Neuronal stem cell (in vitro differentiated cells): ENCODE data around the gene TP63.

ENCODE experiments used
- DNase-seq: peaks from one replicate; pipeline ENCODE4 v3.0.0-alpha.2; 2013; ENCODE audit warnings: low spot score
- H2AFZ ChIP-seq: one replicate; pipeline ENCODE4 v1.6.1; 2013; ENCODE audit warnings: mild to moderate bottlenecking, low read length, inconsistent platforms
- H2AK5ac ChIP-seq: 2 replicates; pipeline ENCODE4 v1.6.1; 2013; ENCODE audit warnings: low read depth, mild to moderate bottlenecking, inconsistent platforms, low read length, moderate library complexity, mixed read lengths
- H2BK120ac ChIP-seq: 2 replicates; pipeline ENCODE4 v1.6.1; 2013; ENCODE audit warnings: low read depth, mild to moderate bottlenecking, inconsistent platforms, low read length, moderate library complexity, mixed read lengths
- H2BK12ac ChIP-seq: one replicate; pipeline ENCODE4 v1.6.1; 2013; ENCODE audit warnings: low read length, inconsistent platforms
- H2BK15ac ChIP-seq: 2 replicates; pipeline ENCODE4 v1.6.1; 2013; ENCODE audit warnings: mild to moderate bottlenecking, low read length, inconsistent platforms, mixed read lengths
- H2BK5ac ChIP-seq: one replicate; pipeline ENCODE4 v1.6.1; 2013; ENCODE audit warnings: inconsistent platforms, mild to moderate bottlenecking, low read length, moderate library complexity
- H3K14ac ChIP-seq: one replicate; pipeline ENCODE4 v1.6.1; 2013; ENCODE audit warnings: low read length, inconsistent platforms
- H3K18ac ChIP-seq: 2 replicates; pipeline ENCODE4 v1.6.1; 2013; ENCODE audit warnings: low read length, inconsistent platforms
- H3K23ac ChIP-seq: 2 replicates; pipeline ENCODE4 v1.6.1; 2013; ENCODE audit warnings: low read depth, mild to moderate bottlenecking, mixed read lengths, low read length, inconsistent platforms; ENCODE audit not compliant: poor library complexity
- H3K27ac ChIP-seq: replicated peaks from 3 replicates; pipeline ENCODE4 v1.5.1; 2013; ENCODE audit warnings: low read length, inconsistent platforms
- H3K27me3 ChIP-seq, 3 experiments: 2 replicates each; pipeline ENCODE4 v1.6.1; 2013; ENCODE audit warnings: low read length in 3 of 3, mild to moderate bottlenecking in 2 of 3, inconsistent platforms in 1 of 3, low read depth in 1 of 3, mixed read lengths in 1 of 3, moderate library complexity in 1 of 3; ENCODE audit not compliant: control insufficient read depth in 3 of 3, insufficient read depth in 3 of 3
- H3K36me3 ChIP-seq, 2 donors: replicated peaks in 1 of 2; 2 replicates each; pipeline ENCODE4 v1.6.1; 2013; ENCODE audit warnings: low read length in 2 of 2; ENCODE audit not compliant: control insufficient read depth in 2 of 2, insufficient read depth in 2 of 2
- H3K4ac ChIP-seq: 2 replicates; pipeline ENCODE4 v1.6.1; 2013; ENCODE audit warnings: inconsistent platforms, mild to moderate bottlenecking, low read length, moderate library complexity
- H3K4me1 ChIP-seq, 2 donors: 1 replicate in 1 of 2; 2 replicates in 1 of 2; pipeline ENCODE4 v1.6.1; 2013; ENCODE audit warnings: low read length in 2 of 2, low read depth in 1 of 2; ENCODE audit not compliant: control insufficient read depth in 2 of 2, insufficient read depth in 1 of 2
- H3K4me2 ChIP-seq: one replicate; pipeline ENCODE4 v1.6.1; 2013; ENCODE audit warnings: mild to moderate bottlenecking, low read length, inconsistent platforms; ENCODE audit not compliant: insufficient read depth, poor library complexity, severe bottlenecking
- H3K4me3 ChIP-seq, 2 donors: 2 replicates each; pipeline ENCODE4 v1.5.1; 2013; ENCODE audit warnings: low read length in 2 of 2, mild to moderate bottlenecking in 2 of 2, inconsistent platforms in 1 of 2, moderate library complexity in 1 of 2
- H3K79me1 ChIP-seq: one replicate; pipeline ENCODE4 v1.6.1; 2013; ENCODE audit warnings: low read depth, mild to moderate bottlenecking, inconsistent platforms, low read length, moderate library complexity
- H3K9ac ChIP-seq: one replicate; pipeline ENCODE4 v1.6.1; 2013; ENCODE audit warnings: mild to moderate bottlenecking, low read depth, low read length, inconsistent platforms; ENCODE audit not compliant: poor library complexity
- H3K9me3 ChIP-seq, 2 donors: replicated peaks in 1 of 2; 2 replicates each; pipeline versions ENCODE3 to v1.6.1; 2013; ENCODE audit warnings: low read length in 2 of 2, mild to moderate bottlenecking in 2 of 2, inconsistent platforms in 1 of 2, low read depth in 1 of 2, mixed read lengths in 1 of 2, moderate library complexity in 1 of 2; ENCODE audit not compliant: control insufficient read depth in 2 of 2, insufficient read depth in 1 of 2
- H4K8ac ChIP-seq: one replicate; pipeline ENCODE4 v1.6.1; 2013; ENCODE audit warnings: low read depth, mild to moderate bottlenecking, inconsistent platforms, low read length, moderate library complexity
- H4K91ac ChIP-seq: one replicate; pipeline ENCODE4 v1.6.1; 2013; ENCODE audit warnings: low read length, low read depth, mild to moderate bottlenecking, inconsistent platforms; ENCODE audit not compliant: poor library complexity
- WGBS, 2 donors: extraction: QIAGEN DNeasy Blood & Tissue Kit; methylation state at CpG; one replicate each; pipeline ENCODE4 v1.1.7; 2013; ENCODE audit warnings: missing lambda C conversion rate in 2 of 2, mixed read lengths in 1 of 2; ENCODE audit not compliant: insufficient read length in 2 of 2, insufficient replicate concordance in 1 of 2; ENCODE audit errors: extremely low coverage in 2 of 2; 5-methylcytosine and 5-hydroxymethylcytosine counted together

TP63 gene

GRCh38 chr3:189786479-189787064, 155.4 kb downstream of the TP63 start:
- Histone ChIP-seq H3K9me3 (no peaks in the 10 kb centered on the region), H3K4me3 (no peak overlapping the region)

DNA sequence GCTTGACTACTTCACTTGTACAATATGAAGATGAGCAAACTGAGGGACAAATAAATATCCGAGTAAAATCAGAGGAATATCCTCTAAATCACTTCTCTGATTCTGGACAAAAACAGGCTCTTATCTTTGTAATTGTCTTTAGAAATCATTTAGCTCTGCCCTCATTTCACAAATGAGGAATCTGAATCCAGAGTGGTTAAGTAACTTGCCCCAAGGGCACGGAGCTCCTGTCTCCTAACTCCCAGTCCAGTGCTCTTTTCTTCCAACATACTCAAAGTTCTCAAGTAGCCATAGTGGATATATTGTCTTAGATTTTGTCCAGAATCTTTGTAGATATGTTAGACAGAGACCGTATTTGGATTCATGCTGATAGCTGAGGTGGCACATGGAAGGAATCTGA, 156.0 kb downstream of the TP63 start:
- H3K36me3 ChIP-seq = no peaks in the 10 kb centered on the region
- no peak overlapping the region for H3K4ac ChIP-seq
- H3K79me1 ChIP-seq = no peaks in the 10 kb centered on the region
- DNase-seq = no peak
- no peak overlapping the region for H2AK5ac ChIP-seq
- no peak overlapping the region for H3K4me3 ChIP-seq
- WGBS, 2 donors = no CpG with 5 or more reads among the region's 3 CpGs
- peaks cover 0 to 2% of the 10 kb centered on the region in 2 donors for H3K4me1 ChIP-seq
- H2BK12ac ChIP-seq = no peak overlapping the region
- no peak overlapping the region for H3K9ac ChIP-seq
- no peak overlapping the region for H3K27ac ChIP-seq
- no peak overlapping the region for H4K91ac ChIP-seq
- no peak overlapping the region for H3K23ac ChIP-seq
- no peak overlapping the region for H4K8ac ChIP-seq
- no peaks in the 10 kb centered on the region for H3K9me3 ChIP-seq
- no peak overlapping the region for H2AFZ ChIP-seq
- no peak overlapping the region for H3K18ac ChIP-seq
- H2BK15ac ChIP-seq = no peak overlapping the region
- H3K4me2 ChIP-seq = no peak overlapping the region
- no peak overlapping the region for H2BK5ac ChIP-seq
- no peak overlapping the region for H2BK120ac ChIP-seq
- no peak overlapping the region for H3K14ac ChIP-seq
- peaks cover 0 to 8% (median 0%) of the 10 kb centered on the region in 3 experiments for H3K27me3 ChIP-seq

More at GRCh38 chr3:189786479-189787064, 155.4 kb downstream of the TP63 start:
- Histone ChIP-seq H3K4me1 (peaks cover 0 to 2% of the 10 kb centered on the region in 2 donors), H3K4ac (no peak overlapping the region), H3K27ac (no peak overlapping the region), H3K9ac (no peak overlapping the region), H2AFZ (no peak overlapping the region), H3K4me2 (no peak overlapping the region), H3K36me3 (no peaks in the 10 kb centered on the region), H4K91ac (no peak overlapping the region), H3K14ac (no peak overlapping the region), H3K23ac (no peak overlapping the region), H3K79me1 (no peaks in the 10 kb centered on the region), H3K18ac (no peak overlapping the region), H2BK5ac (no peak overlapping the region), H3K27me3 (peaks cover 0 to 11% (median 0%) of the 10 kb centered on the region in 3 experiments), H4K8ac (no peak overlapping the region), H2BK12ac (no peak overlapping the region), H2BK120ac (no peak overlapping the region), H2AK5ac (no peak overlapping the region), H2BK15ac (no peak overlapping the region)
- no CpG with 5 or more reads among the region's 8 CpGs for WGBS, 2 donors
- no peak for DNase-seq

GRCh38 chr3:189787632-189788031, 156.4 kb downstream of the TP63 start:
- no peaks in the 10 kb centered on the region for H3K36me3 ChIP-seq
- no peak overlapping the region for H3K4me3 ChIP-seq
- peaks cover 0 to 11% (median 0%) of the 10 kb centered on the region in 3 experiments for H3K27me3 ChIP-seq
- no peak for DNase-seq
- no peaks in the 10 kb centered on the region for H3K9me3 ChIP-seq
- no peak overlapping the region for H4K8ac ChIP-seq
- no peak overlapping the region for H3K14ac ChIP-seq
- H3K4me2 ChIP-seq = no peak overlapping the region
- H2BK120ac ChIP-seq = no peak overlapping the region
- H3K9ac ChIP-seq = no peak overlapping the region
- WGBS, 2 donors = no CpG with 5 or more reads among the region's 3 CpGs
- no peak overlapping the region for H3K27ac ChIP-seq
- no peak overlapping the region for H2BK15ac ChIP-seq
- no peak overlapping the region for H2AFZ ChIP-seq
- H4K91ac ChIP-seq = no peak overlapping the region
- H3K23ac ChIP-seq = no peak overlapping the region
- H3K79me1 ChIP-seq = no peaks in the 10 kb centered on the region
- H2BK5ac ChIP-seq = no peak overlapping the region
- H2BK12ac ChIP-seq = no peak overlapping the region
- H3K18ac ChIP-seq = no peak overlapping the region
- H3K4me1 ChIP-seq = peaks cover 0 to 2% of the 10 kb centered on the region in 2 donors
- no peak overlapping the region for H3K4ac ChIP-seq
- H2AK5ac ChIP-seq = no peak overlapping the region

DNA sequence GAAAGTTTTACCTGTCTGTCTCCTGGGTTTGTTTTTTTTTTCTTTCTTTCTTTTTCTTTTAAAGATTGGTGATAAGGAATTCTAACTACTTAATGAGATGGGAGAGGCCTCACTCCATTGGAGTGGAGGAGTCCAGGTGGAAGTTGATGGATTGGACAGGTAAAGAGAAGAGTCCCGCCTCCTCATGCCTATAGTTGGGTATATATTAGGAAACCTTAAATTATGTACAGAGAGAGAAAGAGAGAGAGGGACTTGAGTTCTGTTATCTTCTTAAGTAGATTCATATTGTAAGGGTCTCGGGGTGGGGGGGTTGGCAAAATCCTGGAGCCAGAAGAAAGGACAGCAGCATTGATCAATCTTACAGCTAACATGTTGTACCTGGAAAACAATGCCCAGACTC, 158.2 kb downstream of the TP63 start:
- Histone ChIP-seq H4K8ac (no peak overlapping the region), H2BK5ac (no peak overlapping the region), H2BK12ac (no peak overlapping the region), H3K27ac (no peak overlapping the region), H3K4ac (no peak overlapping the region), H3K79me1 (no peaks in the 10 kb centered on the region), H3K23ac (no peak overlapping the region), H3K27me3 (peaks cover 0 to 18% (median 0%) of the 10 kb centered on the region in 3 experiments), H2AK5ac (no peak overlapping the region), H3K36me3 (no peaks in the 10 kb centered on the region), H2AFZ (no peak overlapping the region), H3K18ac (no peak overlapping the region), H3K4me3 (no peak overlapping the region), H3K14ac (no peak overlapping the region), H2BK120ac (no peak overlapping the region), H2BK15ac (no peak overlapping the region), H3K9me3 (no peaks in the 10 kb centered on the region), H4K91ac (no peak overlapping the region), H3K9ac (no peak overlapping the region), H3K4me1 (peaks cover 0 to 2% of the 10 kb centered on the region in 2 donors), H3K4me2 (no peak overlapping the region)
- WGBS, 2 donors = no CpG with 5 or more reads among the region's 2 CpGs
- no peak for DNase-seq
